NCI-H1694 treated with DMSO at 0.1 percent for 48 hours (cell line): ENCODE results near the gene PRPH.
"Not testable (repeated sequence)": the region's sequence is repeated elsewhere in the genome, so short reads cannot be mapped to it uniquely, and the experiment has no call there.

Experiments
- DNase-seq: peaks from one replicate; lab custom pipeline; 2025; lab: John Stamatoyannopoulos, UW

Gene PRPH

GRCh38 chr12:49295082-49295936 lies at the start of gene PRPH:
Gene PRPH, plus strand, starts transcription at chr12:49295147. Its CDS starts 54 bp downstream, at chr12:49295201.
- DNase-seq, result no peak

- DNase-seq, result no peak
Observed at GRCh38 chr12:49251357-49251756, 43.6 kb upstream of the PRPH start.

- no peak for DNase-seq
Observed at GRCh38 chr12:49253033-49253623, 41.8 kb upstream of the PRPH start.

- DNase-seq, result not testable (repeated sequence)
Observed at GRCh38 chr12:49255456-49255855, 39.5 kb upstream of the PRPH start.

- DNase-seq, result no peak
Observed at GRCh38 chr12:49255857-49256637, 38.9 kb upstream of the PRPH start.

- DNase-seq, result not testable (repeated sequence)
Observed at GRCh38 chr12:49257508-49258184, 37.3 kb upstream of the PRPH start.

GRCh38 chr12:49259452-49259851 lies 35.5 kb upstream of the PRPH start:
- no peak for DNase-seq

GRCh38 chr12:49260166-49260565 lies 34.8 kb upstream of the PRPH start:
- DNase-seq, result no peak

- DNase-seq, result no peak
Observed at GRCh38 chr12:49260571-49261363, 34.2 kb upstream of the PRPH start.

GRCh38 chr12:49261721-49262120 lies 33.2 kb upstream of the PRPH start:
- no peak for DNase-seq

- no peak for DNase-seq
Observed at GRCh38 chr12:49263400-49263763, 31.6 kb upstream of the PRPH start.

GRCh38 chr12:49264466-49264872 lies 30.5 kb upstream of the PRPH start:
- DNase-seq, result no peak

GRCh38 chr12:49264873-49265792 lies 29.8 kb upstream of the PRPH start, which contains the start of gene TUBA1C:
Gene TUBA1C, plus strand, starts transcription at chr12:49265082. Its CDS starts 100 bp downstream, at chr12:49265182.
- peak; percentile 68 for DNase-seq

GRCh38 chr12:49269191-49269590 lies 25.8 kb upstream of the PRPH start:
- DNase-seq, result not testable (repeated sequence)

- no peak for DNase-seq
Observed at GRCh38 chr12:49272790-49273725, 21.9 kb upstream of the PRPH start.

GRCh38 chr12:49273726-49274395 lies 21.1 kb upstream of the PRPH start:
- DNase-seq, result no peak

- no peak for DNase-seq
Observed at GRCh38 chr12:49274396-49275069, 20.4 kb upstream of the PRPH start.
